ENCODE results near the gene KLF17.

- TF ChIP-seq POLR2A (IDR thresholded peaks at IDR 0.05) (no peak), CTCF (IDR thresholded peaks at IDR 0.05) (no peak)
Observed at GRCh38 chr1:44072821-44073220, 45.8 kb upstream of the KLF17 start.

Measured in Peyer's patch (tissue), 4 donors.